Nephron (organoid): ENCODE results near the gene PLPP2.

ENCODE experiments used
- H3K27ac Mint-ChIP-seq, 3 experiments: 2 replicates each; pipeline ENCODE4 v1.8.0; 2020; ENCODE audit warnings: mixed read lengths in 3 of 3, mild to moderate bottlenecking in 2 of 3, moderate library complexity in 1 of 3
- H3K27me3 Mint-ChIP-seq: 2 replicates; pipeline ENCODE4 v1.8.0; 2021; ENCODE audit warnings: low read depth, mild to moderate bottlenecking, moderate library complexity, mixed read lengths
- H3K36me3 Mint-ChIP-seq: 2 replicates; pipeline ENCODE4 v1.8.0; 2020; ENCODE audit warnings: low read depth, mixed read lengths
- H3K4me1 Mint-ChIP-seq: 2 replicates; pipeline ENCODE4 v1.8.0; 2020; ENCODE audit warnings: mixed read lengths
- H3K4me3 Mint-ChIP-seq, 3 experiments: 2 replicates each; pipeline ENCODE4 v1.8.0; 2020; ENCODE audit warnings: mild to moderate bottlenecking in 3 of 3, mixed read lengths in 3 of 3, moderate library complexity in 2 of 3
- H3K9me3 Mint-ChIP-seq: 2 replicates; pipeline ENCODE4 v1.8.0; 2020; ENCODE audit warnings: mixed read lengths
- TF ChIP-seq, protein P1 (sequence below), 3 experiments: fragments of 200-600 bp; sonication (generic); IDR thresholded peaks; one replicate each; pipeline ENCODE4 v1.5.0; 2021; ENCODE audit warnings: antibody characterized with exemption in 3 of 3; ENCODE audit not compliant: unreplicated experiment in 3 of 3

Gene PLPP2

DNA sequence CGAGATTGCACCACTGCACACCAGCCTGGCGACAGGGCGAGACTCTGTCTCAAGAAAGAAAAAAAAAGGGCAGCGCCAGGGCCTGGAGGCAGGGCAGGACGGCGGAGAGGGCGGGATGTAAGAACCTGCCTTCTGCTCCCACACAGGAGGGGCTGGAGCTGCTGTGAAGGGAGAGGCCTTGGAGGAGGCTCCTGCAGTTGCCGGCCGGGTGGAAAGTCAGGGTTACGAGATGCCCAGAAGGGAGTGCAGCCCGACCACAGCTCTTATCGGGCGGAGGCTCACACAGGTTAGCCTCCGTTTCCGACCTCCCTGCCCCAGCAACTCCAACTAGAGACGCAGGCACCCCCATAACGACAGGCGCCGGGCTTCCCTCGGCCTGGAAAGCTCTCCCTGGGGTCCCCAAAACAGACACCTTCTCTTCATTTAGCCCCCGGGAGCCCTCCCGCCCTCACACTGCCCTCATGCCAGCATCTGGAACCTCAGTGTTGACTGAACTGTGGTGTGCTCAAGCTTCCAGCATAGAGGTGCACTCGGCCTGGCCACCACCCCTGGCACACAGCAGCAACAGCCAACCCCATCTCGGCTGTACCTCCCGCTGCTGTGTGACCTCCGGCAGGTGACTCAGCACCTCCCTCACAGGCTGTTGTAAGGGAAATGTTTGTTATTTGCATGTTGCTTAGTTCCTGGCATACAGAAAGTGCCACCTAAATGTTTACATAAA lies 1.4 kb downstream of the PLPP2 start:
- TF ChIP-seq, protein P1, sequence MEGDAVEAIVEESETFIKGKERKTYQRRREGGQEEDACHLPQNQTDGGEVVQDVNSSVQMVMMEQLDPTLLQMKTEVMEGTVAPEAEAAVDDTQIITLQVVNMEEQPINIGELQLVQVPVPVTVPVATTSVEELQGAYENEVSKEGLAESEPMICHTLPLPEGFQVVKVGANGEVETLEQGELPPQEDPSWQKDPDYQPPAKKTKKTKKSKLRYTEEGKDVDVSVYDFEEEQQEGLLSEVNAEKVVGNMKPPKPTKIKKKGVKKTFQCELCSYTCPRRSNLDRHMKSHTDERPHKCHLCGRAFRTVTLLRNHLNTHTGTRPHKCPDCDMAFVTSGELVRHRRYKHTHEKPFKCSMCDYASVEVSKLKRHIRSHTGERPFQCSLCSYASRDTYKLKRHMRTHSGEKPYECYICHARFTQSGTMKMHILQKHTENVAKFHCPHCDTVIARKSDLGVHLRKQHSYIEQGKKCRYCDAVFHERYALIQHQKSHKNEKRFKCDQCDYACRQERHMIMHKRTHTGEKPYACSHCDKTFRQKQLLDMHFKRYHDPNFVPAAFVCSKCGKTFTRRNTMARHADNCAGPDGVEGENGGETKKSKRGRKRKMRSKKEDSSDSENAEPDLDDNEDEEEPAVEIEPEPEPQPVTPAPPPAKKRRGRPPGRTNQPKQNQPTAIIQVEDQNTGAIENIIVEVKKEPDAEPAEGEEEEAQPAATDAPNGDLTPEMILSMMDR (IDR thresholded peaks at IDR 0.05; ENCODE audit: unreplicated experiment in 3 of 3), result no peak
- no peak overlapping the region for H3K27ac Mint-ChIP-seq
- H3K9me3 Mint-ChIP-seq, result no peaks in the 10 kb centered on the region

DNA sequence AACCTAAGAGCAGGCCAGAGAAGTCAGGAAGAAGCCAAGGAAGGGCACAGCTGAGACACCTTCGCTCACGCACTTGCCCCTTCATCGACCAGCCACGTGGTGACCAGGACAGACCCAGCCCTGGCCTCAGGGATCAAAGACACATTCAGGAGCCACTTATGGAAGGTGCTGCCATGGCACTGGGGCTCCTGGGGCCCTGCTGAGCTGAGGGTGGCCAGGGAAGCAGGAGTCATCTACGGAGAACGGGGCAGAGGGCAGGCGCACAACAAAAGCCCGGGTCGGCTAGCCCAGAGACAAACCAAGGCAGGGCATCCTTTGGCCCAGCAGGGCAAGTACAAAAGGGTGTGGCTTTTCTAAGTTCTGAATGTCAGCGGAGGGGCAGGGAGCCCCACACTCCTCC lies 2.3 kb downstream of the PLPP2 start:
- H3K36me3 Mint-ChIP-seq, result no peaks in the 10 kb centered on the region
- H3K27ac Mint-ChIP-seq, result no peak overlapping the region
- H3K4me1 Mint-ChIP-seq, result peaks cover 3% of the 10 kb centered on the region
- no peaks in the 10 kb centered on the region for H3K9me3 Mint-ChIP-seq
- peaks cover 63% of the 10 kb centered on the region for H3K27me3 Mint-ChIP-seq
- peak overlapping the region in 1 of 3 experiments; percentile 19 for H3K4me3 Mint-ChIP-seq
- TF ChIP-seq, protein P1 (IDR thresholded peaks at IDR 0.05; ENCODE audit: unreplicated experiment in 3 of 3), result no peak

More for the DNA sequence above, 1.4 kb downstream of the PLPP2 start:
- H3K4me3 Mint-ChIP-seq, result peak overlapping the region in 2 of 3 experiments; percentile 23 to 52
- no peaks in the 10 kb centered on the region for H3K36me3 Mint-ChIP-seq
- peaks cover 12% of the 10 kb centered on the region for H3K4me1 Mint-ChIP-seq
- H3K27me3 Mint-ChIP-seq, result peaks cover 72% of the 10 kb centered on the region

DNA sequence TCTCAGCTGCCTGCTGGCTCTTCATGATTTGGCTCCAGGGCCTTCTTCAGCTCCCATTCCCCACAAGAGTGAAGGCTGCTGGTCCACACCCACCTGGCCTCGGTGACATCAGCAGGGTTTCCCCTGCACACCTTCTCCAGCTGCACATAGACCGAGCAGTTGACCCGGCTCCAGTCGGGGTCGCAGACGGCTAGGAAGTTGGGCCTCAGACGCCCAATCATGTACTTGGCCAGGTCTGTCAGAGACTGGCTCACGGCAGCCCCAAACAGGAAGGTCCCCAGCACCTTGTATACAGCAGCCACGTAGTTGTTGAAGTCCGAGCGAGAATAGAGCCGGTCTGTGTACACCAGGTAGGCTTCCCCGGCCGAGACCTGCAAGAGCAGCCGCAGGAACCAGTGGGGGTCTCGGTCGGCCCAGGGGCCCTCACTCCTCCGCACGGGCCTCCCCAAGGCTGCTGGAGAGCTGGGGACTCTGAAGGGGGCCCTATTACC lies 3.8 kb downstream of the PLPP2 start:
- Mint-ChIP-seq H3K4me3 (no peak overlapping the region), H3K4me1 (no peaks in the 10 kb centered on the region), H3K36me3 (no peaks in the 10 kb centered on the region), H3K27ac (no peak overlapping the region), H3K9me3 (no peaks in the 10 kb centered on the region), H3K27me3 (peaks cover 55% of the 10 kb centered on the region)
- TF ChIP-seq, protein P1 (IDR thresholded peaks at IDR 0.05; ENCODE audit: unreplicated experiment in 3 of 3), result no peak

DNA sequence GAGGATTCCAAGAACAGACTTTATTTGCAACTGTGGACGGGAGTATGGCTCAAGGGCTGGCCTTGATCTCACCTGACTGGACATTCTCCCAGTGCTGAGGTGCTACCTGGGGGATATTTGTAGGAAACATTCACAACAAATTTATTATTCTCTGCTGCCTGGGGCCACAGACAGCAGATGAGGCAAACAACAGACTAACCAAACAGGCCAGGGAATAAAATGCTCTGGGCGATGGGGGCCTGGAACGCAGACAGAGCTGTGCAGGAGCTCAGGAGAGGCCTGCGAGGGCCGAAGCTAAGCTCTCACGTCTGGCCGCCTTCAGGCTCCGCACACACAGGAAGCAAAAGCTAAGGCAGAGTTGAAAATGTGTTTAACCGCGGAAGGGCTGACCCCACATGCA lies 7.8 kb downstream of the PLPP2 start:
- H3K4me1 Mint-ChIP-seq, result no peaks in the 10 kb centered on the region
- no peak overlapping the region for H3K4me3 Mint-ChIP-seq
- H3K27me3 Mint-ChIP-seq, result peaks cover 40% of the 10 kb centered on the region
- no peak overlapping the region for H3K27ac Mint-ChIP-seq
- no peaks in the 10 kb centered on the region for H3K9me3 Mint-ChIP-seq
- TF ChIP-seq, protein P1 (IDR thresholded peaks at IDR 0.05; ENCODE audit: unreplicated experiment in 3 of 3), result no peak
- H3K36me3 Mint-ChIP-seq, result no peaks in the 10 kb centered on the region

DNA sequence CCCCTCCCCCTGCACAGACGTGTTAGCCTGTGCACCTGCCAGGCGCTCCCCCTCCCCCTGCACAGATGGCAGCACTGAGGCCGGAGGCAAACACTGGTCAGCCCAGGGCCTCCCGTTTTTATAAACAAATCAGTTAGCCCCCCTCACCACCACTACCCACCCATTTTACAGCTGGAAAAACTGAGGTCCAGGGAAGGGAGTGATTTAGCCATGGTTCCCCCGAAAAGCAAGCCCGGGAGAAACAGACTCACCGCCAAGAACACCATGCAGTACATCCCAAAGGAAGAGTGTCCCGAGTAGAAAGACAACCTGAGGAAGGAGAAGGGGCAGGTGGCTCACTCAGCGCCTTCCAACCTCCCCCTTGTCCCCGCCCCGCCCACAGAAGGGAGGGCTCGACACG lies 8.7 kb downstream of the PLPP2 start:
- H3K27ac Mint-ChIP-seq, result no peak overlapping the region
- H3K4me3 Mint-ChIP-seq, result no peak overlapping the region
- TF ChIP-seq, protein P1 (IDR thresholded peaks at IDR 0.05; ENCODE audit: unreplicated experiment in 3 of 3), result no peak
- H3K36me3 Mint-ChIP-seq, result no peaks in the 10 kb centered on the region
- peaks cover 37% of the 10 kb centered on the region for H3K27me3 Mint-ChIP-seq
- H3K4me1 Mint-ChIP-seq, result no peaks in the 10 kb centered on the region
- H3K9me3 Mint-ChIP-seq, result no peaks in the 10 kb centered on the region

DNA sequence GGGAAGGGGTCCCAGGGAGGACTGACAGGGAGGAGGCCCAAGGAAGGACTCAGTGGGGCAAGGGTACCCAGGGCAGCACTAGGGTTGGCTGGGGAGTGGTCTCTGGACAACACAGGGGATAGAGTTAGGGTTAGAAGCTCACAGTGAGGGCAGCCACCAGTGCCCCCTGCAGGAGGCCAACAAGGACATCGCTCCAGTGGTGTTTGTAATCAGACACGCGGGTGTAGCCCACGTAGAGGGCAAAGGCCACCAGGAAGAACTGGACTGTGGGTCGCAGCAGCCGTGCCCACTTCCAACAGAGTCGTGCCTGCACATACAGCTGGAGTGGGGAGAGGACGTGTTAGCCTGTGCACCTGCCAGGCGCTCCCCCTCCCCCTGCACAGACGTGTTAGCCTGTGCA lies 9.2 kb downstream of the PLPP2 start:
- Mint-ChIP-seq H3K4me3 (no peak overlapping the region), H3K27me3 (peaks cover 36% of the 10 kb centered on the region), H3K4me1 (no peaks in the 10 kb centered on the region), H3K9me3 (no peaks in the 10 kb centered on the region), H3K36me3 (no peaks in the 10 kb centered on the region), H3K27ac (no peak overlapping the region)
- TF ChIP-seq, protein P1 (IDR thresholded peaks at IDR 0.05; ENCODE audit: unreplicated experiment in 3 of 3), result no peak
